ENCODE results near the gene MYOF.
"Not testable (repeated sequence)": the region's sequence is repeated elsewhere in the genome, so short reads cannot be mapped to it uniquely, and the experiment has no call there.

Gene MYOF

GRCh38 chr10:93438613-93439253, 43.4 kb downstream of the MYOF start:
- no peak for DNase-seq (ENCODE audit: low spot score)
- Mint-ChIP-seq H3K9me3 (no peaks in the 10 kb centered on the region), H3K36me3 (ENCODE audit: low read depth) (no peaks in the 10 kb centered on the region), H3K4me1 (ENCODE audit: low read depth) (no peaks in the 10 kb centered on the region), H3K27ac (no peak overlapping the region), H3K4me3 (no peak overlapping the region), H3K27me3 (ENCODE audit: low read depth) (no peaks in the 10 kb centered on the region)

- no peaks in the 10 kb centered on the region for H3K27me3 Mint-ChIP-seq (ENCODE audit: low read depth)
- no peaks in the 10 kb centered on the region for H3K36me3 Mint-ChIP-seq (ENCODE audit: low read depth)
- H3K9me3 Mint-ChIP-seq: no peaks in the 10 kb centered on the region
- no peak overlapping the region for H3K27ac Mint-ChIP-seq
- no peak overlapping the region for H3K4me3 Mint-ChIP-seq
- DNase-seq (ENCODE audit: low spot score): no peak
- no peaks in the 10 kb centered on the region for H3K4me1 Mint-ChIP-seq (ENCODE audit: low read depth)
Measured at GRCh38 chr10:93437946-93438612, 44.1 kb downstream of the MYOF start.

GRCh38 chr10:93437086-93437945, 44.8 kb downstream of the MYOF start:
- no peaks in the 10 kb centered on the region for H3K4me1 Mint-ChIP-seq (ENCODE audit: low read depth)
- no peaks in the 10 kb centered on the region for H3K36me3 Mint-ChIP-seq (ENCODE audit: low read depth)
- no peaks in the 10 kb centered on the region for H3K27me3 Mint-ChIP-seq (ENCODE audit: low read depth)
- no peak overlapping the region for H3K27ac Mint-ChIP-seq
- H3K4me3 Mint-ChIP-seq: no peak overlapping the region
- DNase-seq (ENCODE audit: low spot score): no peak
- H3K9me3 Mint-ChIP-seq: no peaks in the 10 kb centered on the region

- H3K36me3 Mint-ChIP-seq (ENCODE audit: low read depth): no peaks in the 10 kb centered on the region
- no peak for DNase-seq (ENCODE audit: low spot score)
- no peak overlapping the region for H3K27ac Mint-ChIP-seq
- H3K4me3 Mint-ChIP-seq: no peak overlapping the region
- no peaks in the 10 kb centered on the region for H3K4me1 Mint-ChIP-seq (ENCODE audit: low read depth)
- H3K9me3 Mint-ChIP-seq: no peaks in the 10 kb centered on the region
- no peaks in the 10 kb centered on the region for H3K27me3 Mint-ChIP-seq (ENCODE audit: low read depth)
Measured at GRCh38 chr10:93436591-93437085, 45.5 kb downstream of the MYOF start.

GRCh38 chr10:93435621-93436397, 46.3 kb downstream of the MYOF start:
- Mint-ChIP-seq H3K36me3 (ENCODE audit: low read depth) (peaks cover 2% of the 10 kb centered on the region), H3K4me1 (ENCODE audit: low read depth) (no peaks in the 10 kb centered on the region), H3K27me3 (ENCODE audit: low read depth) (no peaks in the 10 kb centered on the region), H3K27ac (no peak overlapping the region), H3K4me3 (no peak overlapping the region), H3K9me3 (no peaks in the 10 kb centered on the region)
- no peak for DNase-seq (ENCODE audit: low spot score)

GRCh38 chr10:93434991-93435491, 47.1 kb downstream of the MYOF start:
- no peak for DNase-seq (ENCODE audit: low spot score)
- no peaks in the 10 kb centered on the region for H3K9me3 Mint-ChIP-seq
- H3K4me1 Mint-ChIP-seq (ENCODE audit: low read depth): no peaks in the 10 kb centered on the region
- peaks cover 2% of the 10 kb centered on the region for H3K36me3 Mint-ChIP-seq (ENCODE audit: low read depth)
- no peak overlapping the region for H3K27ac Mint-ChIP-seq
- H3K4me3 Mint-ChIP-seq: no peak overlapping the region
- H3K27me3 Mint-ChIP-seq (ENCODE audit: low read depth): no peaks in the 10 kb centered on the region

GRCh38 chr10:93431361-93431760, 50.8 kb downstream of the MYOF start:
- no peak overlapping the region for H3K27ac Mint-ChIP-seq
- no peak overlapping the region for H3K4me3 Mint-ChIP-seq
- H3K36me3 Mint-ChIP-seq (ENCODE audit: low read depth): peaks cover 6% of the 10 kb centered on the region
- peaks cover 7% of the 10 kb centered on the region for H3K9me3 Mint-ChIP-seq
- no peak for DNase-seq (ENCODE audit: low spot score)
- peaks cover 6% of the 10 kb centered on the region for H3K4me1 Mint-ChIP-seq (ENCODE audit: low read depth)
- no peaks in the 10 kb centered on the region for H3K27me3 Mint-ChIP-seq (ENCODE audit: low read depth)

GRCh38 chr10:93425861-93426260, 56.3 kb downstream of the MYOF start:
- H3K9me3 Mint-ChIP-seq: peaks cover 7% of the 10 kb centered on the region
- peaks cover 6% of the 10 kb centered on the region for H3K4me1 Mint-ChIP-seq (ENCODE audit: low read depth)
- H3K4me3 Mint-ChIP-seq: no peak overlapping the region
- H3K27ac Mint-ChIP-seq: no peak overlapping the region
- peaks cover 4% of the 10 kb centered on the region for H3K36me3 Mint-ChIP-seq (ENCODE audit: low read depth)
- H3K27me3 Mint-ChIP-seq (ENCODE audit: low read depth): no peaks in the 10 kb centered on the region
- DNase-seq (ENCODE audit: low spot score): no peak

GRCh38 chr10:93422118-93422517, 60.0 kb downstream of the MYOF start:
- no peaks in the 10 kb centered on the region for H3K4me1 Mint-ChIP-seq (ENCODE audit: low read depth)
- no peaks in the 10 kb centered on the region for H3K27me3 Mint-ChIP-seq (ENCODE audit: low read depth)
- DNase-seq (ENCODE audit: low spot score): no peak
- H3K4me3 Mint-ChIP-seq: no peak overlapping the region
- H3K36me3 Mint-ChIP-seq (ENCODE audit: low read depth): no peaks in the 10 kb centered on the region
- no peaks in the 10 kb centered on the region for H3K9me3 Mint-ChIP-seq
- H3K27ac Mint-ChIP-seq: no peak overlapping the region

- H3K27ac Mint-ChIP-seq: no peak overlapping the region
- H3K4me3 Mint-ChIP-seq: no peak overlapping the region
- H3K4me1 Mint-ChIP-seq (ENCODE audit: low read depth): no peaks in the 10 kb centered on the region
- H3K36me3 Mint-ChIP-seq (ENCODE audit: low read depth): no peaks in the 10 kb centered on the region
- no peaks in the 10 kb centered on the region for H3K27me3 Mint-ChIP-seq (ENCODE audit: low read depth)
- no peak for DNase-seq (ENCODE audit: low spot score)
- H3K9me3 Mint-ChIP-seq: no peaks in the 10 kb centered on the region
Measured at GRCh38 chr10:93420944-93421825, 60.9 kb downstream of the MYOF start.

GRCh38 chr10:93420091-93420490, 62.0 kb downstream of the MYOF start:
- no peak overlapping the region for H3K27ac Mint-ChIP-seq
- no peak for DNase-seq (ENCODE audit: low spot score)
- H3K9me3 Mint-ChIP-seq: no peaks in the 10 kb centered on the region
- H3K4me1 Mint-ChIP-seq (ENCODE audit: low read depth): peaks cover 6% of the 10 kb centered on the region
- H3K4me3 Mint-ChIP-seq: no peak overlapping the region
- no peaks in the 10 kb centered on the region for H3K27me3 Mint-ChIP-seq (ENCODE audit: low read depth)
- H3K36me3 Mint-ChIP-seq (ENCODE audit: low read depth): peaks cover 2% of the 10 kb centered on the region

GRCh38 chr10:93419016-93419415, 63.1 kb downstream of the MYOF start:
- not testable (repeated sequence) for H3K4me1 Mint-ChIP-seq (ENCODE audit: low read depth); H3K4me3 Mint-ChIP-seq; H3K27me3 Mint-ChIP-seq (ENCODE audit: low read depth); H3K27ac Mint-ChIP-seq; H3K9me3 Mint-ChIP-seq; DNase-seq (ENCODE audit: low spot score); H3K36me3 Mint-ChIP-seq (ENCODE audit: low read depth)

GRCh38 chr10:93417921-93418320, 64.2 kb downstream of the MYOF start:
- Mint-ChIP-seq H3K4me3 (no peak overlapping the region), H3K9me3 (no peaks in the 10 kb centered on the region), H3K4me1 (ENCODE audit: low read depth) (peaks cover 14% of the 10 kb centered on the region), H3K27ac (no peak overlapping the region), H3K27me3 (ENCODE audit: low read depth) (no peaks in the 10 kb centered on the region), H3K36me3 (ENCODE audit: low read depth) (peaks cover 2% of the 10 kb centered on the region)
- DNase-seq (ENCODE audit: low spot score): no peak

Measured in T-helper 2 cell treated with Interferon-gamma antibody and Interleukin-4, amounts not matched to agents 5 μg/mL and 100 μg/mL, for 36 hours (primary cell).